ENCODE results near the gene NEDD8.
"Not testable (repeated sequence)": the region's sequence is repeated elsewhere in the genome, so short reads cannot be mapped to it uniquely, and the experiment has no call there.

NEDD8 gene

DNA sequence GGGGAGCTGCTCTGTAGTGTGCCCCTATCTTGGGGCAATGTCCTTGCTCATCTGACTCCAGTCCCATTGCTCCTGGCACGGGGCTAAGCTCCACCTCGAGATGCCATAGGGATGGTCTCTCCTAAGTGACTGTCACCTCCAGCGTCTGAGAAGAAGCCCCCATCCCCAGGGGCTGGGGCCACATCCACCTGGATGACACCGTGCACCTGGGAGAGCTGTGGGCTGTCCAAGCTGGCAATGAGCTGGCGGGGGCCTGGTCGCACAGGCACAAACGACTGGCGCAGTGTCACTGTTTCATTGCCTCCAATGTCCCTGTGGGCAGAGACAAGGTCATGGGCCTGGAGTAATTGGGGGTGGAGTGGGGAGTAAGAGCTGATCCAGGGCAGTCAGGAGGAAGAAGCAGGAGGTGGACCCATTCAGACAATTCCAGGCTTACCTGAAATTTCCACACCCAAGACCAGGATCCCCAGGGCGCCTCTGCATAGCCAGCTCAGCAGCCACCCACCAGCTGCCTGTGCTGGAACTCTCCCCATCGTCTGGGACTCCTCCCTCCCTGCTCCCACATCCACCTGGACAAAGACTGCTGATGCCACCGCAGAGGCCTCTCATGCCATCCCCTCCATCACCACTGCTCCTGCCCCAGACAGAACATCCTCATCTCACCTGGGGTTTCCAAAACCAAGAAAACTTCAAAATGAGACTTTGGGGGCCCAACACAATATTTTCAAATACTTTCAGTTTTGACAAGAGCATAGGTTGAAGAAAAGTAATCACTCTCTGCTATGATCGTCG is 17.3 kb upstream of the NEDD8 start:
- no peaks in the 10 kb centered on the region for H3K4me1 ChIP-seq
- H3K36me3 ChIP-seq = no peaks in the 10 kb centered on the region
- H3K27me3 ChIP-seq = no peaks in the 10 kb centered on the region
- H3K9me3 ChIP-seq = no peaks in the 10 kb centered on the region
- DNase-seq = no peak
- H3K4me3 ChIP-seq (ENCODE audit: low read depth, low read length) = no peak overlapping the region
- TF ChIP-seq, protein P1, sequence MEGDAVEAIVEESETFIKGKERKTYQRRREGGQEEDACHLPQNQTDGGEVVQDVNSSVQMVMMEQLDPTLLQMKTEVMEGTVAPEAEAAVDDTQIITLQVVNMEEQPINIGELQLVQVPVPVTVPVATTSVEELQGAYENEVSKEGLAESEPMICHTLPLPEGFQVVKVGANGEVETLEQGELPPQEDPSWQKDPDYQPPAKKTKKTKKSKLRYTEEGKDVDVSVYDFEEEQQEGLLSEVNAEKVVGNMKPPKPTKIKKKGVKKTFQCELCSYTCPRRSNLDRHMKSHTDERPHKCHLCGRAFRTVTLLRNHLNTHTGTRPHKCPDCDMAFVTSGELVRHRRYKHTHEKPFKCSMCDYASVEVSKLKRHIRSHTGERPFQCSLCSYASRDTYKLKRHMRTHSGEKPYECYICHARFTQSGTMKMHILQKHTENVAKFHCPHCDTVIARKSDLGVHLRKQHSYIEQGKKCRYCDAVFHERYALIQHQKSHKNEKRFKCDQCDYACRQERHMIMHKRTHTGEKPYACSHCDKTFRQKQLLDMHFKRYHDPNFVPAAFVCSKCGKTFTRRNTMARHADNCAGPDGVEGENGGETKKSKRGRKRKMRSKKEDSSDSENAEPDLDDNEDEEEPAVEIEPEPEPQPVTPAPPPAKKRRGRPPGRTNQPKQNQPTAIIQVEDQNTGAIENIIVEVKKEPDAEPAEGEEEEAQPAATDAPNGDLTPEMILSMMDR (IDR thresholded peaks at IDR 0.05; ENCODE audit: low read depth, low read length) = no peak

DNA sequence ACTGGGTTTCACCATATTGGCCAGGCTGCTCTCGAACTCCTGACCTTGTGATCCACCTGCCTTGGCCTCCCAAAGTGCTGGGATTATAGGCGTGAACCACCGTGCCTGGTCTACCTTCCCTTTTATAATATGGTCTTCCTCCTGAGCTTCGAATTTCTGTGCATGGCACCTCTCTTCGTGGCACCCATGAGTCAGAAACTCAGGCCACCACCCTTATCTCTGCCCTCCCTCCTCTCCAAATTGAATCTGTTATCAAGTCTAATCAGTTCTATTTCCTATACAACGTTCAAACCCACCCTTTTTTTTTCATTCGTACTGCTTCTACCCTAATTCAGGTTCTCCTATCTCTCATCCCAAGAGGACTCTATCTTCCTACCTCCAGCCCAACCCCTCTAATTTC is 15.3 kb upstream of the NEDD8 start:
- TF ChIP-seq, protein P1 (IDR thresholded peaks at IDR 0.05; ENCODE audit: low read depth, low read length) = no peak
- no peaks in the 10 kb centered on the region for H3K9me3 ChIP-seq
- no peak overlapping the region for H3K4me3 ChIP-seq (ENCODE audit: low read depth, low read length)
- no peaks in the 10 kb centered on the region for H3K27me3 ChIP-seq
- H3K4me1 ChIP-seq = no peaks in the 10 kb centered on the region
- no peak for DNase-seq
- no peaks in the 10 kb centered on the region for H3K36me3 ChIP-seq

DNA sequence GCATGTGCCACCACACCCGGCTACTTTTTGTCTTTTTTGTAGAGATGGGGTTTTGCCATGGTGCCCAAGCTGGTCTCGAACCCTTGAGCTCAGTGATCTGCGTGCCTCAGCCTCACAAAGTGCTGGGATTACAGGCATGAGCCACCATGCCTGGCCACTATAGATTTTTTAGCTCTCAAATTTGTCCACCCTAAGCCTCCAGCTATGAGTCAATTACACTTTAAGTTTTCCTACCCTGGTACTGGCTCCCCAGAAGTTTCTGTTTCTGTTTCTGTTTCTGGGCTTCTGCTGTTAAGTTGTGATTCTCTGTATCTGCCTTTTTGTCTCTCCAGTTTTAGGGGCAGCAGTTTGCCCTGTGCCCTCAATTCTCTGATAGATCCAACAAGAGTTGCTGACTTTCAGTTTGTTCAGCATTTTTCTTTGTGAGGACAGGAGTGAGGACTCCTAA is 14.6 kb upstream of the NEDD8 start:
- Histone ChIP-seq H3K4me3 (ENCODE audit: low read depth, low read length) (no peak overlapping the region), H3K9me3 (no peaks in the 10 kb centered on the region), H3K27me3 (no peaks in the 10 kb centered on the region), H3K36me3 (no peaks in the 10 kb centered on the region), H3K4me1 (no peaks in the 10 kb centered on the region)
- DNase-seq = no peak
- TF ChIP-seq, protein P1 (IDR thresholded peaks at IDR 0.05; ENCODE audit: low read depth, low read length) = no peak

DNA sequence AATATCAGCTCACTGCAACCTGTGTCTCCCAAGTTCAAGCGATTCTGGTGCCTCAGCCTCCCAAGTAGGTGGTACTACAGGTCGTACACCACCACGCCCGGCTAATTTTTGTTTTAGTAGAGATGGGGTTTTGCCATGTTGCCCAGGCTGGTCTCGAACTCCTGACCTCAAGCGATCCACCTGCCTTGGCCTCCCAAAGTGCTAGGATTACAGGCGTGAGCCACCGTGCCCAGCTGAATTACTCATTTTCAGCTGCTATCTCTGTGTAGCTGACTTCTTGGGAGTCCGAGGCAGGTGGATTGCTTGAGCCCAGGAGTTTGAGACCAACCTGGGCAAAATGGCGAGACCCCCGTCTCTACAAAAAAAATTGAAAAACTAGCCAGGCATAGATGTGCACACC is 13.2 kb upstream of the NEDD8 start:
- H3K4me1 ChIP-seq; H3K36me3 ChIP-seq; DNase-seq; H3K9me3 ChIP-seq; H3K4me3 ChIP-seq (ENCODE audit: low read depth, low read length); H3K27me3 ChIP-seq: not testable (repeated sequence)

DNA sequence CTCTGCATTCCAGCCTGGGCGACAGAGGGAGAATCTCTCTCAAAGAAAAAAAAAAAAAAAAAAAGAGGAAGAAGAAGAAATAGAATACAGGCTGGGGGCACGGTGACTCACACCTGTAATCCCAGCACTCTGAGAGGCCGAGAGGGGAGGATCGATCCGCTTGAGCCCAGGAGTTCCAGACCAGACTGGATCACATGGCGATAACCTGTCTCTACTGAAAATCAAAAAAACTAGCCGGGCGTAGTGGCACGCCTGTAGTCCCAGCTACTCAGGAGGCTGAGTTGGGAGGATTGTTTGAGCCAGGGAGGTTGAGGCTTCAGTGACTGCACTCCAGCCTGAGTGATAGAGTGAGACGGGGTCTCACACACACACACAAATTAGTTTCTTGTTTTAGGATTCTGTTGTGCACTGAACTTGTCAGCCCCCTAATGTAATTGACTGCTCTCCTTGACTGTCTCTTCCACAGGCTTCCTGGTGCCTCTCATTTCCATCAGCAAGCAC is 11.2 kb upstream of the NEDD8 start:
- TF ChIP-seq, protein P1 (IDR thresholded peaks at IDR 0.05; ENCODE audit: low read depth, low read length) = no peak
- H3K4me1 ChIP-seq = no peaks in the 10 kb centered on the region
- no peak for DNase-seq
- H3K27me3 ChIP-seq = no peaks in the 10 kb centered on the region
- peaks cover 21% of the 10 kb centered on the region for H3K36me3 ChIP-seq
- H3K4me3 ChIP-seq (ENCODE audit: low read depth, low read length) = peak overlapping the region; percentile 68
- no peaks in the 10 kb centered on the region for H3K9me3 ChIP-seq

DNA sequence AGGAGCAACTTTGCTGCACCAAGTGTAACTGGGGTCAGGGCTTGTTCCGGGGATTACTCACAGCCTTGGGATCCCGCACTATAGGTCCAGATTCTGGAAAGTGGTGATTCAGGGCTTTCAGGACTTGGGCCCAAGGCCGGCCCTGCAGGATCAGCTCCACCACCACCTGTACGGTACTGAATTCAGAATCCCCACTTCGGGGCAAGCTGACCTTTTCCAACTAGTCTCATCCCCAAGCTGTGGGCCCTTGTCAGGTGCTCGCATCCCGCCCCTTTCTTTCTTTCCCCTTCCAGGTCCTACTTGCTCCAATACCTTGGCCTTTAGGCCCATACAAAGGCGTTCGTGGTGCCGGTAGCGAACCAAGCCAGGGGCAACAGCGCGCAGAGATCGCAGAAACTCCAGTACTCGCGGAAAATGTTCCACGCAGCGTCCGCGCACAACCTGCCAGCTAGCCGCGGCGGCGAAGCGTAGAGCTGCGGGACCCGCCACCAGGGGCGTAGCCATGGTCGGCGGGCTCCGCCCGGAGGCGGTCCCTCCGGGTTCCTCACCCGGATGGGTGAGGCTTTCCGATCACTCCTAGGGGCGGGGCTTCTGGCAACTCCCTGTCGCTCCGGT is 9.8 kb upstream of the NEDD8 start:
- Histone ChIP-seq H3K27me3 (no peaks in the 10 kb centered on the region), H3K4me3 (ENCODE audit: low read depth, low read length) (peak overlapping the region; percentile 68)
- DNase-seq = peak; percentile 97

More for the DNA sequence above, 9.8 kb upstream of the NEDD8 start:
- Histone ChIP-seq H3K4me1 (no peaks in the 10 kb centered on the region), H3K36me3 (peaks cover 25% of the 10 kb centered on the region), H3K9me3 (no peaks in the 10 kb centered on the region)
- TF ChIP-seq, protein P1 (IDR thresholded peaks at IDR 0.05; ENCODE audit: low read depth, low read length) = peak; percentile 65

All from BE2C (cell line).